BE2C (cell line): ENCODE results near the gene NANS.
"Not testable (repeated sequence)": the region's sequence is repeated elsewhere in the genome, so short reads cannot be mapped to it uniquely, and the experiment has no call there.

Experiments used
- DNase-seq: peaks from one replicate; pipeline ENCODE4 v3.0.0-alpha.2; 2020
- H3K27me3 ChIP-seq: fragments of 250-450 bp; sonication (Bioruptor Pico); 2 replicates; pipeline ENCODE4 v1.5.1; 2020; ENCODE audit warnings: mild to moderate bottlenecking
- H3K36me3 ChIP-seq: fragments of 250-450 bp; sonication (Bioruptor Pico); 2 replicates; pipeline ENCODE4 v1.5.1; 2020; ENCODE audit warnings: mild to moderate bottlenecking
- H3K4me1 ChIP-seq: fragments of 250-450 bp; sonication (Bioruptor Pico); 2 replicates; pipeline ENCODE4 v1.5.1; 2020
- H3K4me3 ChIP-seq: 2 replicates; pipeline ENCODE4 v1.5.1; 2011; ENCODE audit warnings: low read depth, low read length
- H3K9me3 ChIP-seq: fragments of 250-450 bp; sonication (Bioruptor Pico); 2 replicates; pipeline ENCODE4 v1.5.1; 2020
- CTCF ChIP-seq: IDR thresholded peaks from 2 replicates; pipeline ENCODE4 v1.5.1; 2012; ENCODE audit warnings: mild to moderate bottlenecking, low read depth, low read length

NANS gene

GRCh38 chr9:98010445-98010844, 46.1 kb upstream of the NANS start:
- no peaks in the 10 kb centered on the region for H3K4me1 ChIP-seq
- H3K9me3 ChIP-seq: no peaks in the 10 kb centered on the region
- peaks cover 94% of the 10 kb centered on the region for H3K36me3 ChIP-seq
- no peaks in the 10 kb centered on the region for H3K27me3 ChIP-seq
- DNase-seq: no peak
- no peak for TF ChIP-seq CTCF
- H3K4me3 ChIP-seq: no peak overlapping the region

GRCh38 chr9:98011122-98011521, 45.4 kb upstream of the NANS start:
- no peaks in the 10 kb centered on the region for H3K27me3 ChIP-seq
- H3K36me3 ChIP-seq: peaks cover 93% of the 10 kb centered on the region
- H3K4me1 ChIP-seq: no peaks in the 10 kb centered on the region
- DNase-seq: no peak
- no peak overlapping the region for H3K4me3 ChIP-seq
- TF ChIP-seq CTCF: no peak
- H3K9me3 ChIP-seq: no peaks in the 10 kb centered on the region

- DNase-seq: no peak
- H3K9me3 ChIP-seq: no peaks in the 10 kb centered on the region
- no peak overlapping the region for H3K4me3 ChIP-seq
- H3K36me3 ChIP-seq: peaks cover 91% of the 10 kb centered on the region
- no peaks in the 10 kb centered on the region for H3K27me3 ChIP-seq
- no peak for TF ChIP-seq CTCF
- no peaks in the 10 kb centered on the region for H3K4me1 ChIP-seq
Measured at GRCh38 chr9:98016137-98016680, 40.3 kb upstream of the NANS start.

GRCh38 chr9:98017306-98017705, 39.2 kb upstream of the NANS start:
- no peaks in the 10 kb centered on the region for H3K27me3 ChIP-seq
- no peak for TF ChIP-seq CTCF

GRCh38 chr9:98018347-98018746, 38.2 kb upstream of the NANS start:
- no peak for DNase-seq
- TF ChIP-seq CTCF: no peak
- Histone ChIP-seq H3K4me3 (no peak overlapping the region), H3K36me3 (peaks cover 71% of the 10 kb centered on the region), H3K27me3 (no peaks in the 10 kb centered on the region), H3K9me3 (no peaks in the 10 kb centered on the region), H3K4me1 (no peaks in the 10 kb centered on the region)

More at GRCh38 chr9:98017306-98017705, 39.2 kb upstream of the NANS start:
- Histone ChIP-seq H3K4me3 (no peak overlapping the region), H3K9me3 (no peaks in the 10 kb centered on the region), H3K36me3 (peaks cover 81% of the 10 kb centered on the region), H3K4me1 (no peaks in the 10 kb centered on the region)
- DNase-seq: no peak

- H3K9me3 ChIP-seq: no peaks in the 10 kb centered on the region
- H3K4me1 ChIP-seq: no peaks in the 10 kb centered on the region
- H3K27me3 ChIP-seq: no peaks in the 10 kb centered on the region
- H3K4me3 ChIP-seq: no peak overlapping the region
- DNase-seq: no peak
- TF ChIP-seq CTCF: no peak
- peaks cover 64% of the 10 kb centered on the region for H3K36me3 ChIP-seq
Measured at GRCh38 chr9:98019098-98019497, 37.4 kb upstream of the NANS start.

GRCh38 chr9:98019869-98020268, 36.7 kb upstream of the NANS start:
- H3K4me3 ChIP-seq, H3K9me3 ChIP-seq, DNase-seq, H3K27me3 ChIP-seq, H3K4me1 ChIP-seq: not testable (repeated sequence)
- H3K36me3 ChIP-seq: peaks cover 58% of the 10 kb centered on the region
